IPS-20b (cell line): Measurements from ENCODE around the gene SLC2A4RG.

ENCODE experiments used
- H3K27ac ChIP-seq: one replicate; pipeline ENCODE4 v1.5.1; 2013; ENCODE audit warnings: low read length
- H3K27me3 ChIP-seq: 2 replicates; pipeline ENCODE4 v1.6.1; 2013; ENCODE audit warnings: mild to moderate bottlenecking, low read length, inconsistent platforms; ENCODE audit not compliant: insufficient read depth
- H3K36me3 ChIP-seq: 2 replicates; pipeline ENCODE4 v1.6.1; 2013; ENCODE audit warnings: low read depth, mild to moderate bottlenecking, inconsistent platforms, low read length, moderate library complexity; ENCODE audit not compliant: insufficient read depth
- H3K4me1 ChIP-seq: 2 replicates; pipeline ENCODE4 v1.6.1; 2013; ENCODE audit warnings: mild to moderate bottlenecking, control low read depth, inconsistent platforms, low read length, moderate library complexity; ENCODE audit not compliant: insufficient read depth
- H3K4me3 ChIP-seq: 2 replicates; pipeline ENCODE4 v1.5.1; 2013; ENCODE audit warnings: mild to moderate bottlenecking, low read length, inconsistent platforms
- H3K9ac ChIP-seq: 2 replicates; pipeline ENCODE4 v1.6.1; 2013; ENCODE audit warnings: low read depth, mild to moderate bottlenecking, inconsistent platforms, low read length, moderate library complexity
- H3K9me3 ChIP-seq: 2 replicates; pipeline ENCODE4 v1.6.1; 2013; ENCODE audit warnings: mild to moderate bottlenecking, low read depth, low read length, inconsistent platforms; ENCODE audit not compliant: insufficient read depth

The SLC2A4RG gene

DNA sequence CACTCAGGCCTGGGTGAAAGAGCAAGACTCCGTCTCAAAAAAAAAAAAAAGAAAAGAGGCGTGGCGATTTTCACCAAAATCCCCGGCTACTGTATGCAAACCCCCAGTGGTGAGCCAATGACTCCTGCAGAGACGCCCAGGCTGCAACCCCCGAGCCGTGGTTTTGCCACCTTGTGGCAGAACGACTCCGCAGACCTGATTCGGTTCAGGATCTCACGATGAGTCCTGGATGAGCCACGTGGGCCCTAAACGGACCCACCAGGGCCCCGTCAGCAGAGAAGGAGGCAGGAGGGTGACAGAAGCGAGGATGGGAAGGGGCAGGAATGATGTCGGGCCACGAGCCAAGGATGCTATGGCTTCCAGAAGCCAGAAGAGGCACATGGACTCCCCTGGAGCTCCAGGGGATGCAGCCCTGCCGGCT lies 42.5 kb downstream of the SLC2A4RG start:
- Histone ChIP-seq H3K36me3 (no peaks in the 10 kb centered on the region), H3K27ac (no peak overlapping the region), H3K4me3 (no peak overlapping the region), H3K4me1 (no peaks in the 10 kb centered on the region; the same call in 1 of the 2 replicates), H3K9ac (no peak overlapping the region), H3K9me3 (no peaks in the 10 kb centered on the region), H3K27me3 (no peaks in the 10 kb centered on the region)

DNA sequence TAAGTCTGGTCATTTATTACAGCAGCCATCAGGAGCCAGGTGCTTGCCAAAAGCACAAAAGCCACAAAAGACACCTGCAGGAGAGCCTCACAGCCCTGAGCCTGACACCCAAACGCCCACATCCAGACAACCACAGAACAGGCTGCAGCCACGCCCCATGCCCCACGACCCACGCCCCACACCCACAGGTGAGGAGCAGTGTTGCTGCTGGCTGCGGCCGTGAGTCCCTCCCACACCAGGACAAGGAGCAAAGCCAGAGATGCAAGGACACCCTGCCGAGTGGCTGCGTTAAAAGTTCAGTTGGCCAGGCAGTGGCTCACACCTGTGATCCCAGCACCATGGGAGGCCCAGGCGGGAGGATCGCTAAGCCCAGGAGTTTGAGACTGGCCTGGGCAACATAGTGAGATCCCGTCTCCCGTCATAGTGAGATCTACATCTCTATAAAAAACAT lies 43.0 kb downstream of the SLC2A4RG start:
- Histone ChIP-seq H3K36me3 (no peaks in the 10 kb centered on the region), H3K27ac (no peak overlapping the region), H3K4me3 (no peak overlapping the region), H3K9ac (no peak overlapping the region), H3K9me3 (no peaks in the 10 kb centered on the region), H3K27me3 (no peaks in the 10 kb centered on the region), H3K4me1 (no peaks in the 10 kb centered on the region; the same call in 1 of the 2 replicates)

- H3K27ac ChIP-seq, result no peak overlapping the region
- H3K4me3 ChIP-seq, result no peak overlapping the region
- H3K9ac ChIP-seq, result no peak overlapping the region
- H3K4me1 ChIP-seq, result no peaks in the 10 kb centered on the region
- no peaks in the 10 kb centered on the region for H3K9me3 ChIP-seq
- no peaks in the 10 kb centered on the region for H3K36me3 ChIP-seq
- H3K27me3 ChIP-seq, result no peaks in the 10 kb centered on the region
Observed at GRCh38 chr20:63783970-63784369, 44.4 kb downstream of the SLC2A4RG start.

DNA sequence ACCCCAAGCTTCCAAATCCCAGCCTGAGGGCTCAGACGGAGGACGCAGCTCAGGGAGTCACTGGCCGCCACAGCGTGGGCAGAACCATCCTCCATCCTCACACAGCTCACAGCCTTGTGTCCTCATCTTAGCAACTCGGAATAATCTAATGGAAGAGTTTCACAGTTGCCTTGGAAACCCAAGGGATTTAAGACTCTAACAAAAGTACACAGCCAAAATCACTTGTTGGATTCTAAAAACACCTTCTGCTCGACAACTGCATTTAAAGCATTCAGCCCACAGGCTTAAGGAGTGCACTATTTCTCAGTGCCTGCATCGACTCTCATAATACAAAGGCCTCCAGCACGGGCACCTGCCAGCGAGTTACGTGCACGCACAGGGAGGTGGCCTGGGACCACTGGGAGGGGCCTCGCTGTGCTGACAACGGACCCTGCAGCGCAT lies 46.1 kb downstream of the SLC2A4RG start:
- Histone ChIP-seq H3K27me3 (no peaks in the 10 kb centered on the region), H3K9me3 (no peaks in the 10 kb centered on the region), H3K36me3 (0 out of 2 replicates have a peak, but pooled peaks cover 5% of the 10 kb centered on the region), H3K27ac (no peak overlapping the region), H3K9ac (no peak overlapping the region), H3K4me1 (no peaks in the 10 kb centered on the region), H3K4me3 (no peak overlapping the region)

DNA sequence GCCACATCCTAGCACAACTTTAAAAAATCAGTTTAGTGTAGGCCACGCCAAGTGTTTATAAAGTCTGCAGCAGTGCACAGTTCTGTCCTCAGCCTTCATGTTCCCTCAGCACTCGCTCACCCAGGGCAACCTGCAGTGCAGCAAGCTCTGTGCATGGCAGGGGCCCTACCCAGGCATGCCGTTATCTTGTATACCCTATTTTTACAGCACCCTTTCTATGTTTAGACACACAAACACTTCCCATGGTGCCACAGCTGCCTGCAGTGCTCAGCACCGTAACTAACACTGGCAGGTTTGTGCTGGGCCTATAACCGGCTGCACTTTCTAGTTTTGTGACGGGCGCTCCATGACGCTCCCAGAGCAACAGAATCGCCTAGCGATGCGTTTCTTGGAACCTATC lies 47.7 kb downstream of the SLC2A4RG start:
- H3K27ac ChIP-seq, result no peak overlapping the region

GRCh38 chr20:63787749-63788148 lies 48.2 kb downstream of the SLC2A4RG start:
- Histone ChIP-seq H3K36me3 (0 out of 2 replicates have a peak, but pooled peaks cover 5% of the 10 kb centered on the region), H3K27me3 (no peaks in the 10 kb centered on the region), H3K4me3 (no peak overlapping the region), H3K27ac (no peak overlapping the region), H3K9me3 (no peaks in the 10 kb centered on the region), H3K4me1 (no peaks in the 10 kb centered on the region), H3K9ac (no peak overlapping the region)

More for the DNA sequence above, 47.7 kb downstream of the SLC2A4RG start:
- Histone ChIP-seq H3K36me3 (0 out of 2 replicates have a peak, but pooled peaks cover 5% of the 10 kb centered on the region), H3K4me3 (no peak overlapping the region), H3K9ac (no peak overlapping the region), H3K9me3 (no peaks in the 10 kb centered on the region), H3K27me3 (no peaks in the 10 kb centered on the region), H3K4me1 (no peaks in the 10 kb centered on the region)

DNA sequence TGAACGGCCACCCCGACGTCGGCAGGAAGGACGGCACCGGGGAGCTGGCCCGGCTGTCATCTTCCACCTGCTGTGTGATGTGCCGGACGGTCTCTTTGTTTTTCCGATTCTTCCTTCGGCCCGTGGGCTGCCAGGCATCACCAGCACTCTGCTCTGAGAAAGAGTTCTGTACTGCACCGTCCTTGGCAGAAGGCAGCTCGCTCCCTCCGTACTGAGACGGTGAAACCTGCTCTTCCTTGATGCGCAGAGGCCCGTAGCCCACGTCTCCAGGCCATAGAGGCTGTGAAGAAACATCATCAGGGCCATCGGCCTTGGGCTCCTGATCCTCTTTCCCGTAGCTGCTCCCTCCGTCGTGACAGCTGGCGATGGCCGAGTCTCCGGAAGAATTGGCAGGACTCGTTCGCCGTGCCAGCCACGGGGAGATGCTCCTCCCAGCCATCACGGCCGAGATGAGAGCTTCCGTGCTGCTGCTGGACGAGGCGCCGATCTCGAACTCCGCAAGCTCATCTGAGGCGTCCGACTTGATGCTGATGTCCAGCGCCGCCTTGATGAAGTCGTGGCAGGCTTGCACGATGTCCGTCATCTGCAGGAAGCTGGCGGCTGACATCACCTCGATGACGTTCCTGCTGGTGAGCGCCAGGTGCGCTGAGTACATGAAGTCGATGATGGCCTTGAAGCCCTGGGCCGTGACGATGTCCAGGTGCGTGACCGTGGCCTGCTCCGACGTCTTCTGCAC lies 50.4 kb downstream of the SLC2A4RG start:
- Histone ChIP-seq H3K9ac (no peak overlapping the region), H3K27ac (no peak overlapping the region), H3K27me3 (no peaks in the 10 kb centered on the region), H3K4me3 (no peak overlapping the region), H3K4me1 (no peaks in the 10 kb centered on the region), H3K9me3 (no peaks in the 10 kb centered on the region), H3K36me3 (0 out of 2 replicates have a peak, but pooled peaks cover 5% of the 10 kb centered on the region)

GRCh38 chr20:63790572-63791168 lies 51.1 kb downstream of the SLC2A4RG start:
- Histone ChIP-seq H3K4me1 (no peaks in the 10 kb centered on the region), H3K9me3 (no peaks in the 10 kb centered on the region), H3K4me3 (no peak overlapping the region), H3K27ac (no peak overlapping the region), H3K9ac (no peak overlapping the region), H3K36me3 (0 out of 2 replicates have a peak, but pooled peaks cover 5% of the 10 kb centered on the region), H3K27me3 (no peaks in the 10 kb centered on the region; the same call in 1 of the 2 replicates)

DNA sequence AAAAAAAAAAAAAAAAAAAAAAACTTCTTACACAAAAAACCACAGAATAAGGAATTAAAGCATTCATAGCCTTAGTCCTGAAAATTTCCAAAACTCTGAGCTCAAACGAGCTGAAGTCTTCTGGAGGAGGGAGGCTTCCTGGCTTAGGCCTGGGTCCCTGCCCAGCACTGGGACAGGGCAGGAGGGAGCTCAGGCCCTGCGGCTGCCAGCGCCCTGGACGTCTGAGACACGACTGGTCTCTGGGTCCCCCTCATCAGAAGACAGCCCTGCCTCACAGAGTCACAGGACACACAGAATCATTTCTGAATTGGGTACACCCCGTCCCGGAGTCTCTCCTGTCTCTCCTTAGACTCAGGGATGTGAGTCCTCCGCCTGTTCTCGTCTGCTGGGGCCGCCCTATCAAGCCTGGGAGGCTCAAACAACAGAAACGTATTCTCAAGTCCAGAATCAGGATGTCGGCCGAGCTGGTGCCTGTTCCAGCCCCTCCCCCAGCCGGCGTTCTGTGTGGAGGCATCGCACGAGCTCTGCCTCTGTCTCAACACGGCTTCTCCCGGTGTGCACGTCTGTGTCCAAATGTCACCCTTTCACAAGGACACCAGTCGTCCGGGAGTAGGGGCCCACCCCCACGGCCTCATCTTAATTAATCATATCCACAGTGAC lies 52.1 kb downstream of the SLC2A4RG start:
- Histone ChIP-seq H3K9me3 (no peaks in the 10 kb centered on the region), H3K4me1 (no peaks in the 10 kb centered on the region), H3K4me3 (no peak overlapping the region), H3K9ac (no peak overlapping the region), H3K27ac (no peak overlapping the region), H3K27me3 (no peaks in the 10 kb centered on the region; the same call in 1 of the 2 replicates), H3K36me3 (0 out of 2 replicates have a peak, but pooled peaks cover 5% of the 10 kb centered on the region)

DNA sequence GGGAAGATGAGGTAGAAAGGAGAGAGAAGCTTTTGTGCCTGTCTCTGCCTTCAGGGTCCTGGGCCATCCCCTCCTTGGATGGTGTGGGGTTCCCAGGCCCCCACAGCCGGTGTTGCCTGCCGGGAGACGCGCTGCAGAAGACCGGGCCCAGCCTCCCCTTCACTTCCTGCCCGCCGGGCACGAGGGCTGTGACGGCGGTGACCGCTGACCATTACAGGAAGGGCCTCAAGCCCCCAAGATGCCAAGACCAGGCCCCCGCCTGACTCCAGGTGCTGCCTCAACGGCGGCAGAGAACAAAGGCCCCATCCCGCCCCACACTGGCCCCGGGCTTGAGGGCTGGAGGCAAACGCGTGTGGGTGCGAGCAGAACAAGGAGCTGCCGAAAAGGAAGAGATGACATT lies 53.3 kb downstream of the SLC2A4RG start:
- Histone ChIP-seq H3K9me3 (no peaks in the 10 kb centered on the region), H3K36me3 (0 out of 2 replicates have a peak, but pooled peaks cover 5% of the 10 kb centered on the region), H3K4me3 (no peak overlapping the region), H3K4me1 (no peaks in the 10 kb centered on the region), H3K27me3 (no peaks in the 10 kb centered on the region; the same call in 1 of the 2 replicates), H3K9ac (no peak overlapping the region), H3K27ac (no peak overlapping the region)
